NCI-H2029 treated with DMSO at 0.1 percent for 48 hours (cell line): Measurements from ENCODE around the gene MYCBP2.
"Not testable (repeated sequence)": the region's sequence is repeated elsewhere in the genome, so short reads cannot be mapped to it uniquely, and the experiment has no call there.

Experiments
- DNase-seq: peaks from one replicate; lab custom pipeline; 2025; lab: John Stamatoyannopoulos, UW

MYCBP2 gene, protein sequence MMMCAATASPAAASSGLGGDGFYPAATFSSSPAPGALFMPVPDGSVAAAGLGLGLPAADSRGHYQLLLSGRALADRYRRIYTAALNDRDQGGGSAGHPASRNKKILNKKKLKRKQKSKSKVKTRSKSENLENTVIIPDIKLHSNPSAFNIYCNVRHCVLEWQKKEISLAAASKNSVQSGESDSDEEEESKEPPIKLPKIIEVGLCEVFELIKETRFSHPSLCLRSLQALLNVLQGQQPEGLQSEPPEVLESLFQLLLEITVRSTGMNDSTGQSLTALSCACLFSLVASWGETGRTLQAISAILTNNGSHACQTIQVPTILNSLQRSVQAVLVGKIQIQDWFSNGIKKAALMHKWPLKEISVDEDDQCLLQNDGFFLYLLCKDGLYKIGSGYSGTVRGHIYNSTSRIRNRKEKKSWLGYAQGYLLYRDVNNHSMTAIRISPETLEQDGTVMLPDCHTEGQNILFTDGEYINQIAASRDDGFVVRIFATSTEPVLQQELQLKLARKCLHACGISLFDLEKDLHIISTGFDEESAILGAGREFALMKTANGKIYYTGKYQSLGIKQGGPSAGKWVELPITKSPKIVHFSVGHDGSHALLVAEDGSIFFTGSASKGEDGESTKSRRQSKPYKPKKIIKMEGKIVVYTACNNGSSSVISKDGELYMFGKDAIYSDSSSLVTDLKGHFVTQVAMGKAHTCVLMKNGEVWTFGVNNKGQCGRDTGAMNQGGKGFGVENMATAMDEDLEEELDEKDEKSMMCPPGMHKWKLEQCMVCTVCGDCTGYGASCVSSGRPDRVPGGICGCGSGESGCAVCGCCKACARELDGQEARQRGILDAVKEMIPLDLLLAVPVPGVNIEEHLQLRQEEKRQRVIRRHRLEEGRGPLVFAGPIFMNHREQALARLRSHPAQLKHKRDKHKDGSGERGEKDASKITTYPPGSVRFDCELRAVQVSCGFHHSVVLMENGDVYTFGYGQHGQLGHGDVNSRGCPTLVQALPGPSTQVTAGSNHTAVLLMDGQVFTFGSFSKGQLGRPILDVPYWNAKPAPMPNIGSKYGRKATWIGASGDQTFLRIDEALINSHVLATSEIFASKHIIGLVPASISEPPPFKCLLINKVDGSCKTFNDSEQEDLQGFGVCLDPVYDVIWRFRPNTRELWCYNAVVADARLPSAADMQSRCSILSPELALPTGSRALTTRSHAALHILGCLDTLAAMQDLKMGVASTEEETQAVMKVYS (N-terminal part only)

GRCh38 chr13:77326905-77327604 is at the start of gene MYCBP2:
Gene MYCBP2, minus strand, starts transcription at chr13:77327094. Its CDS starts 319 bp downstream, at chr13:77326775.
- DNase-seq, result peak; percentile 80

- no peak for DNase-seq
These were observed 48.7 kb upstream of the MYCBP2 start for GRCh38 chr13:77375560-77376108.

- DNase-seq, result no peak
These were observed 47.9 kb upstream of the MYCBP2 start for GRCh38 chr13:77374786-77375185.

DNA sequence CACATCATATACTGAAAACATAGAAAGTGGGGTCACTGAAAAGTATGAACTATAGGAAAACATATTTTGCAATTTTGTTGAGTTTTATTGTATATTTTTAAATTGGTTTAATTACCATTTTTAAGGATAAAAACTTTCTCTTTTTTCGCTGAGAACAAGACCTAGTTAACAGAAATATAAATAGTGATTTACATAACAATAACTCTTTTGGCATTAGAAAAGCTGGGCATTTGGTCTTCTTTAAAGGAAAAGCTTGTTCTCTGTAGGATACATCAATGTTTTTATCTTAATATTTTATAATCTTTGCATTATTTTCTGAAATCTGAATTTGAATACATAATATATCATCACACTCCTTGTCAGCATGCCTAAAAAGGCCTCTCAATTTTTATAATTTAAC is 47.4 kb upstream of the MYCBP2 start:
- DNase-seq, result no peak

DNA sequence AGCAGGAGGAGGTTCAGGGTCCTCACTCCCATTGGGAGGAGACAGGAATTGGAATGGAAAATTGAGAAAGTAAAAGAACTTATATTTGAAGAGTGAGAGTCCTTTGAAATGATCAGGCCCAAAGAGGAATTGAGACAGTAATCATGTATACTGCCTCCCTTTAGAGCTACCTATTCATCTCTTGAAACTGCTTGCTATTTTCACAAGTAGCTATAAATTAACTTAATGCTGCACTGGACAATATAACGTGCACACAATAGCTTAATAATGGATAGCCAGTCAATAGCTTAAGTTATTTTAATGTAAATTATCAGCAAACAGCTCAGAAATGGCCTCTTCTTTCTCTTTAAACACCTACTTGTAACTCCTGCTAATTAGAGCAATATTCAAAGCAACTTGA is 46.6 kb upstream of the MYCBP2 start:
- DNase-seq, result no peak

DNA sequence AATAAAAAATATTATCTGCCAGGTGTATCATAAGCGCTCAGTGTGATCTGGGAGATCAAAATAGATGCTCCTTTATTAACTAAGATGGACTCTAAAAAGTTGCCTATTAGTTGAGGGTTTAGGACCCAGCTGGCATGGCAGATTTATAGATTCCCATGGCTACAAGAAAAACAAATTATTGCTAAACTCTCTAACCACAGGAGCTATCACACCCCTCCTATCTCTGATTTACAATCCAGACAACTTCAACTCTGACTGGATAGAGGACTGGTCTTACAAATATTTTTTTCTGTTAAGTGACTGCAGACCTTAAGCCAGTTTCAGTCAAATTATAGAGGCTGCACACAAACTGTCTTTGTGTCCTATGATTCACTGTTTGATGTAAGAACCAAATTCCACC is 45.4 kb upstream of the MYCBP2 start:
- no peak for DNase-seq

DNA sequence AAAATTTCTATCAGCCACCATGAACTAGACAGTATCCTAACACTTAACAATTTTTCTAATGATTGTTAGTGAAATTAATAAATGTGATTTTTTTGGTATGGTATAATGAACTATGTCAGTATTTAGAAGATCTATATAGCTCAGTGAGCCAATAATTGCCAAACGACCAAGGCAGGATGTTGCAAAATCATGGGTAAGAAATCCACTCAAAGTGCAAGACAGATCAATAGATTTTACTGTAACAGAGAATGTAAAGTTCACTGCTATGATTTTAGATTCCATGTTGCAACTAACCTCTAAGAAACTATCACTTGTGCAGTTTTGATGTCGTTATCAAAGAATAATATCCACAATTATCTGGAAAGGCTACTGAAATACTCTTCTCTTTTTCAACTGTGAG is 44.0 kb upstream of the MYCBP2 start:
- no peak for DNase-seq

DNA sequence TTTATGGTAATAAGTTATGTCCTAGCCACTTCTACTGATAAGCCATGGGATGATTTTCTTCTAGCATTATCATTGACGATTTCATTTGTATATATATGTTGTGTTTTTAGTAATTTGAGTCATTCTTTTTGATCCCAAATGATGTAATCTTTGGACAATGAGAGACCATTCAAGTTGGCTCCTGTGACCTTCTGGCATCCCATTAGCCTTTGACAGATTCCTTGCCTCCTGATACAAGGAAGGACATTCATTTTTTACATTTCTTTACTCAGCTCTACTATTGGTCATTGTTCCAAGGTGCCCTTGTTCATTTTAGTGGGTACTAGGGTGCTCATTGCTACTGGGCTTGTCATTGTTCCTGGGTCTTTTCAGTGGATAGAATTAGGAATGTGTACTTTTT is 35.3 kb upstream of the MYCBP2 start:
- no peak for DNase-seq

DNA sequence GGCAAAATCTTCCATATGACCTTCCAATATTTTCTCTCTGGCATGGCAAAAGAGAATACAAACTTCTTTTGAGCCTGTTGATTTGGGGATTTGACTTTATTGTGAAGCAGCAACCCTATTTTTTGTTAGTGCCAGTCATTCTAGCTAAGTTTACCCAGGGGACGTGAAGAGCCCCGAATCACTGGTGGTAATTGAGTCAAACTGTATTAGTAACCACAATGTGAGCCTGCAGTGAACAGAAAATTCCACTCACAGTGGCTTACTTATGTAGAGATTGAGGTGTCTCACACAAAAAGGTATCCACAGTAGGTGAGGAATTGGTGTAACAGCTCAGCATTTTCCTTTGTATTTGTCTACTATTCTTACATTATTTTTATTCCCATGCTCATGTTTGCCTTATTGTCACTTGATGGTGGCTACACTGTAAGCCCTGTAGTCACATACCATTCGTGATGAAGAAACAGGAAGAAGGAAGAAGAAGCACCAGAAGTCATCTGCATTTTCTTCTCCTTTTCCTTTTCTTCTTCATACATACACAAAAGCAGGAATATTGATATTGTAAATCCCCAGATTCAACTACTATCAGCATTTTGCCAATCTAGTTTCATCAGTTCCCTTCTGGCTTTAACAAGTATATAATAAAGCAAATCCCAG is 33.3 kb upstream of the MYCBP2 start:
- DNase-seq, result no peak

- no peak for DNase-seq
These were observed 32.3 kb upstream of the MYCBP2 start for GRCh38 chr13:77359171-77359570.

GRCh38 chr13:77358001-77358400 is 31.1 kb upstream of the MYCBP2 start:
- no peak for DNase-seq

DNA sequence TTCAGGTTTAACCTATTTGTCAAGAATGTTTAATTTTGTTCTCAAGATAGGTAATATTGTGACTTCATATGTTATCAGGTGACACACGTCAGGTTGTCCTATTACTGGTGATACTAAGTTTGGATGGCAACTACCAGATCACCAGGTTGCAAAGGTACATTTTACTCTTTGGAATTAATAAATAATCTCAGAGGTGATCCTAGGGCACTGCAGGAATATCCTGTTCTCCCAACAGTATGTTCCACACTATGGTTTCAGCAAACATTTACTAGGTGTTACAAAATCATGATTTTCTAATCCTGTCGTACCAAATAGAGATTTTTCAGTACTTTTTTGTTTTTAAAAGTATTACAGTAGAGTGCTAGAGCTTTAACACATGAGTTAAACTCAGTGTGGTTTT is 29.3 kb upstream of the MYCBP2 start:
- DNase-seq, result no peak

- no peak for DNase-seq
These were observed 27.1 kb upstream of the MYCBP2 start for GRCh38 chr13:77353995-77354394.

DNA sequence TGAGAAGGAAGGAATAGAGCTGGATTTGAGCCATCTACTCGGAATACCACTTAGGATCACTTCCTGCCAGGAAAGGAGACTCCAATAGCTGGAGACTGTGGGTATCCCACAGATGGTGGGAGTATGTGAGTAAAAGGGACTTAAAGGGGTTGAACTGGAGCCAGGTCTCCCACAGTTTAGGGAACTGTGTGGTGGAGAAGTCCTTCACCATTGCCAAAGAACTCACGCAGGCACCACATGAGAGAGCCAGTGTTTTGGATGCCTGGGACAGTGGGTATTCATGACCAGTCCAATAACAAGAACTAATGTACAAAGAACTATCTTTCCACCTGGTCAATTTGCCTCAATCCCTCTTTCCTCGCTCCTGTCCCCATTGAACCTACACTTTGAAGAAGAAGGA is 24.4 kb upstream of the MYCBP2 start:
- no peak for DNase-seq

- no peak for DNase-seq
These were observed 23.9 kb upstream of the MYCBP2 start for GRCh38 chr13:77350811-77351210.

- no peak for DNase-seq
These were observed 22.5 kb upstream of the MYCBP2 start for GRCh38 chr13:77349365-77349764.

DNA sequence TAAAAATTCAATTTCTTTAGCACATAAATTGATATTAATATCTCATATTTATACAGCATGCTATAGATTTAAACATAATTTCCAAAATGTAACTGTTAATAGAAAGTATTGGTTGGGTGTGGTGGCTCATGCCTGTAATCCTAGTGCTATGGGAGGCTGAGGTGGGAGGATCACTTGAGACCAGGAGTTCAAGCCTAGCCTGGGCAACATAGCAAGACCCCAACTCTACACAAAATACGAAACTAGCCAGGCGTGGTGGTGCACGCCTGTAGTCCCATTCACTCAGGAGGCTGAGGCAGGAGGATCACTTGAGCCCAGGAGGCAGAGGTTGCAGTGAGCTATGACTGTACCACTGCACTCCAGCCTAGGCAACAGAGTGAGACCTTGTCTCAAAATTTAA is 20.5 kb upstream of the MYCBP2 start:
- not testable (repeated sequence) for DNase-seq

DNA sequence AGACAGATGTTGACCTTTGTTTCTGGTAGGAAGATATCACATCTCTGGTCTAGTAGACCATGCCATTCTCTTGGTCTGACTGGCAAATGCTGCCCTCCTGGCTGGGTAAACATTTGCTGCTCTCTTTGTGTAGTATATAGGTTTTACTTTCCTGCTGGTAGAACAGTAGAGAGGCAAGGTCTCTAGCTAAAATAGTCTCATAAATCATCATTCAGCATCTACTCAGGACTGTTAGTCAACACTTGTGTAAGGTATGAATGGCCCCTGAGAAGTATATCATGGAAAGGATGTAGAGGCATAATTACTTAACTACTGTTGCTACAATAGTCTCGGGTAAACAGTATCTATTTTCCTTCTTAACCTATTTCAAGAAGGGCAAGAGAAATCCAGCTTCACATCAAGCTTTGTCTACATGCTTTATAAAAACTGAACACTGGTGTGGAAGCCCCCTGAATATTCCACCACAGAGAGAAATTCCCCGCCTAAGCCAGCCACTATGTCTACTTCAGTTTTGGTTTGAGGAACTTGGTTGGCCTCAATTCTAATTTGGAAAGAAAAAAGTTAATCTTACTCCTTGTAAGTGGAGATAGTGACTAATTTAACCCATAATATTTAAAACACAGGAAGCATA is 18.4 kb upstream of the MYCBP2 start:
- DNase-seq, result peak; percentile 75

GRCh38 chr13:77343841-77344240 is 16.9 kb upstream of the MYCBP2 start:
- no peak for DNase-seq

GRCh38 chr13:77339408-77339807 is 12.5 kb upstream of the MYCBP2 start:
- DNase-seq, result no peak
